Testis (tissue), 3 donors: ENCODE measurements around the gene GCHFR. TPM values are rescaled to one million over a fixed set of nuclear protein-coding genes. Genes with fewer than 3 reads are reported as not detected.

ENCODE experiments used
- DNase-seq: peaks from one replicate; pipeline ENCODE4 v3.0.0-alpha.2; 2019
- H3K27ac ChIP-seq, 2 donors: fragments of 200-600 bp; sonication (generic); one replicate each; pipeline ENCODE4 v1.5.1; 2019
- H3K27me3 ChIP-seq: fragments of 200-600 bp; sonication (generic); one replicate; pipeline ENCODE4 v1.5.1; 2019
- H3K36me3 ChIP-seq: fragments of 200-600 bp; sonication (generic); one replicate; pipeline ENCODE4 v1.5.1; 2017; ENCODE audit warnings: low read depth; ENCODE audit errors: missing control alignments
- H3K4me1 ChIP-seq: fragments of 200-600 bp; sonication (generic); one replicate; pipeline ENCODE4 v1.5.1; 2019
- H3K4me3 ChIP-seq, 2 donors: fragments of 200-600 bp; sonication (generic); one replicate each; pipeline ENCODE4 v1.5.1; 2017 to 2019
- H3K9me3 ChIP-seq: fragments of 200-600 bp; sonication (generic); one replicate; pipeline ENCODE4 v1.5.1; 2017
- POLR2A ChIP-seq: fragments of 450-650 bp; IDR thresholded peaks from one replicate; pipeline ENCODE4 v1.6.1; 2017; ENCODE audit warnings: antibody characterized with exemption, mild to moderate bottlenecking, moderate library complexity
- WGBS, 2 donors: methylation state at CpG; one replicate each; pipeline ENCODE4 v1.1.5; 2018; 5-methylcytosine and 5-hydroxymethylcytosine counted together
- intact Hi-C: fragments of 100-400 bp; cut with DNase I; formaldehyde crosslinking; loops from one replicate; pipeline ENCODE4 v1.15.1; 2023; ENCODE audit warnings: low total_unique reads
- polyA plus RNA-seq: library from polyadenylated mRNA; stranded (reverse); fragments of 350-450 nt; fragmentation: Illumina TruSeq; extraction: RNeasy Lipid Tissue Mini Kit (QIAGEN cat#74804); gene quantifications from one replicate; pipeline ENCODE4 v1.2.3, GENCODE V29; 2014; ENCODE audit warnings: low read depth, low replicate concordance; ENCODE audit not compliant: insufficient read depth
- total RNA-seq, 2 donors: library from RNA; depleted of rRNA; stranded (reverse); fragments of >200 nt; gene quantifications; one replicate each; pipeline ENCODE4 v1.2.3, GENCODE V29; 2016
- TF ChIP-seq, protein P1 (sequence below), 3 experiments: fragments of 450-650 bp in 2 of 3; fragments of 200-600 bp in 1 of 3; sonication (generic) in 1 of 3; IDR thresholded peaks; one replicate each; pipeline ENCODE4 v1.5.1; 2016 to 2019; ENCODE audit warnings: antibody characterized with exemption in 3 of 3, mild to moderate bottlenecking in 2 of 3, moderate library complexity in 1 of 3

Gene GCHFR
- total and polyA plus RNA-seq, 3 donors from 2014 or later, result 7.4 to 15.0 (median 8.5) TPM

DNA sequence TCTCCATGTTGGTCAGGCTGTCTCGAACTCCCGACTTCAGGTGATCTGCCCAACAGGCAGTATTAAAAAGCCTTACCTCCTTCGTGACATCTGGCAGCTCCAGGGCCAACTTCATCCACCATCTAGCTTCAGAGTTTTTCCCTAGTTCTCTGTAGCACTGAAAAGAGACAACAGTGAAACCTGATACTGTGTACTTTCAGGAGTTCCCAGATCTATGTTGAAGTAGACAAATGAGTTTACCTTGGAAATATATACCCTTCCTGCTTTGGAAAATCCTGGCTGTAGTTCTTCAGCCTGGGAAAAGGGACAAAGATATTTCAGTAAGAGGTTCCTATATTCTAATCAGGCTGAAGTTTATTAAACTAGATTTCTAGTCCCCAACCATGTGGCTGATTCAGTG lies 26.8 kb upstream of the GCHFR start:
- Histone ChIP-seq H3K36me3 (no peaks in the 10 kb centered on the region), H3K27me3 (no peaks in the 10 kb centered on the region), H3K9me3 (no peaks in the 10 kb centered on the region), H3K27ac (no peak overlapping the region), H3K4me3 (no peak overlapping the region), H3K4me1 (no peaks in the 10 kb centered on the region)
- intact Hi-C loops, result no loop called here
- DNase-seq, result no peak
- WGBS, 2 donors, result 93 to 96% methylated on average over 3 of the region's 3 CpGs
- no peak for TF ChIP-seq POLR2A
- TF ChIP-seq, protein P1, sequence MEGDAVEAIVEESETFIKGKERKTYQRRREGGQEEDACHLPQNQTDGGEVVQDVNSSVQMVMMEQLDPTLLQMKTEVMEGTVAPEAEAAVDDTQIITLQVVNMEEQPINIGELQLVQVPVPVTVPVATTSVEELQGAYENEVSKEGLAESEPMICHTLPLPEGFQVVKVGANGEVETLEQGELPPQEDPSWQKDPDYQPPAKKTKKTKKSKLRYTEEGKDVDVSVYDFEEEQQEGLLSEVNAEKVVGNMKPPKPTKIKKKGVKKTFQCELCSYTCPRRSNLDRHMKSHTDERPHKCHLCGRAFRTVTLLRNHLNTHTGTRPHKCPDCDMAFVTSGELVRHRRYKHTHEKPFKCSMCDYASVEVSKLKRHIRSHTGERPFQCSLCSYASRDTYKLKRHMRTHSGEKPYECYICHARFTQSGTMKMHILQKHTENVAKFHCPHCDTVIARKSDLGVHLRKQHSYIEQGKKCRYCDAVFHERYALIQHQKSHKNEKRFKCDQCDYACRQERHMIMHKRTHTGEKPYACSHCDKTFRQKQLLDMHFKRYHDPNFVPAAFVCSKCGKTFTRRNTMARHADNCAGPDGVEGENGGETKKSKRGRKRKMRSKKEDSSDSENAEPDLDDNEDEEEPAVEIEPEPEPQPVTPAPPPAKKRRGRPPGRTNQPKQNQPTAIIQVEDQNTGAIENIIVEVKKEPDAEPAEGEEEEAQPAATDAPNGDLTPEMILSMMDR (IDR thresholded peaks at IDR 0.05), result no peak

DNA sequence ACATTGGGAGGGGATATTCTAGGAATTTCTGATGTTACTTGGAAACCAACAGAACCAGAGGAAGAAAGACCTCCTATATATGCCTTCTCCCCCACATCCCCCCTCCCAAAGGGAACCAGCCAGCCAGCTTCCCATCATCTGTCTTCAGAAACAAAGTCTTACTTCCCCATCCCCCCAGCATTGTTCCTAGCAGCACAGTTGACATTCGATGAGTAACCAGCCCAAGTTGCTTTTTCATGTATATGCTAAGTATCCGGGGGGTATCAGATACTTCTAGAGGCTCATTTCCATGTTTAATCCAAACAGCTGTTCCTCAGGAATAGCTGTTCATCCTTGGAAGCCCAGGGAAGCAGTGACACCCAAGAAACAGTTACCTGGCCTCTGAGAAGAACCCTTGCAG lies 24.8 kb upstream of the GCHFR start:
- no peaks in the 10 kb centered on the region for H3K4me1 ChIP-seq
- no peaks in the 10 kb centered on the region for H3K27me3 ChIP-seq
- H3K36me3 ChIP-seq, result no peaks in the 10 kb centered on the region
- intact Hi-C loops, result no loop called here
- TF ChIP-seq, protein P1 (IDR thresholded peaks at IDR 0.05), result no peak
- TF ChIP-seq POLR2A, result no peak
- no peak for DNase-seq
- WGBS, 2 donors, result 45 to 73% methylated on average over 2 of the region's 2 CpGs
- H3K9me3 ChIP-seq, result no peaks in the 10 kb centered on the region
- no peak overlapping the region for H3K4me3 ChIP-seq
- no peak overlapping the region for H3K27ac ChIP-seq

DNA sequence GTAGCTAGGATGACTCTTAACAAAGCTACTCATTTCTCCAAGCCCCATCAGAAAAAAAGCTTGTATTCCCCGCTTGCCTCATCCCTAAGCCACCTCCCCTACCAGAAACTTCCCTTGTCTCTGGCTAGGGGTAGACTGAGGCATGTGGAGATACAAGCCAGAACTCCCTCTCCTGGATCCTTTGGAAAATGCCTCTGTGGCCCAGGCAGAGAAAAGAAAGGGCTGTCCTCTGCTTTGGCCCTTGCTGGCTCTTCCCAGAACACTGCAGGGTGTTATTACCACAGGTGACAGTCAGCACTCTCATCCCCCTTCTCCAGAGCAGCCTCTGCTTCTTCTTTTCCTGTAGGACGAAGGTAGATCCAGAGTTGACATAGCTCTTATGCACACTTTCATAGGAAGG lies 24.0 kb upstream of the GCHFR start:
- H3K4me3 ChIP-seq, result no peak overlapping the region
- WGBS, 2 donors, result 84 to 97% methylated on average over 2 of the region's 2 CpGs
- H3K36me3 ChIP-seq, result no peaks in the 10 kb centered on the region
- H3K27ac ChIP-seq, result no peak overlapping the region
- H3K4me1 ChIP-seq, result no peaks in the 10 kb centered on the region
- intact Hi-C loops, result no loop called here
- H3K27me3 ChIP-seq, result no peaks in the 10 kb centered on the region
- no peaks in the 10 kb centered on the region for H3K9me3 ChIP-seq
- TF ChIP-seq POLR2A, result no peak
- TF ChIP-seq, protein P1 (IDR thresholded peaks at IDR 0.05), result no peak
- no peak for DNase-seq

DNA sequence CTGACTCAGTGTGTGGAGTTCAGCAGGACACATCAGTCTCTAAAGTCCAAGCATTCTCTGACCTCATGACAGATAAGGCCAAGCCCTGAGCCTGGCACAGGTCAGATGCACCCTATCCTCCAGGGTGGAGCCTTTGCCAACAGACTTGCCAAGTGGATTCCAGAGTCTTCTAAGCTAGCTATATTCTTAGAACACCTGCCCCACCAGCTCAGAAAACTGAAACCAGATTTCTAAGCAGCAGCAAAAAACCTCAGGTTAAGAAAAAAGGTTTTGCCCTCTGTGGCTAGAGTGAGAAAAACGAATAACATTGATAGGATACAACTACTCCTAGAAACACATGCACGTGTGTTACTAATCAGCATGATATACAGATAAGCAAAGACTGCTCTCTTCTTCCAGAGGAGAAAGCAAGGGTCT lies 20.4 kb upstream of the GCHFR start:
- no peak overlapping the region for H3K27ac ChIP-seq
- H3K36me3 ChIP-seq, result no peaks in the 10 kb centered on the region
- H3K27me3 ChIP-seq, result no peaks in the 10 kb centered on the region
- 61 to 71% methylated on average over 2 of the region's 2 CpGs for WGBS, 2 donors
- no peak for TF ChIP-seq POLR2A
- TF ChIP-seq, protein P1 (IDR thresholded peaks at IDR 0.05), result no peak
- H3K9me3 ChIP-seq, result no peaks in the 10 kb centered on the region
- DNase-seq, result no peak
- H3K4me3 ChIP-seq, result no peak overlapping the region
- intact Hi-C loops, result no loop called here
- no peaks in the 10 kb centered on the region for H3K4me1 ChIP-seq

DNA sequence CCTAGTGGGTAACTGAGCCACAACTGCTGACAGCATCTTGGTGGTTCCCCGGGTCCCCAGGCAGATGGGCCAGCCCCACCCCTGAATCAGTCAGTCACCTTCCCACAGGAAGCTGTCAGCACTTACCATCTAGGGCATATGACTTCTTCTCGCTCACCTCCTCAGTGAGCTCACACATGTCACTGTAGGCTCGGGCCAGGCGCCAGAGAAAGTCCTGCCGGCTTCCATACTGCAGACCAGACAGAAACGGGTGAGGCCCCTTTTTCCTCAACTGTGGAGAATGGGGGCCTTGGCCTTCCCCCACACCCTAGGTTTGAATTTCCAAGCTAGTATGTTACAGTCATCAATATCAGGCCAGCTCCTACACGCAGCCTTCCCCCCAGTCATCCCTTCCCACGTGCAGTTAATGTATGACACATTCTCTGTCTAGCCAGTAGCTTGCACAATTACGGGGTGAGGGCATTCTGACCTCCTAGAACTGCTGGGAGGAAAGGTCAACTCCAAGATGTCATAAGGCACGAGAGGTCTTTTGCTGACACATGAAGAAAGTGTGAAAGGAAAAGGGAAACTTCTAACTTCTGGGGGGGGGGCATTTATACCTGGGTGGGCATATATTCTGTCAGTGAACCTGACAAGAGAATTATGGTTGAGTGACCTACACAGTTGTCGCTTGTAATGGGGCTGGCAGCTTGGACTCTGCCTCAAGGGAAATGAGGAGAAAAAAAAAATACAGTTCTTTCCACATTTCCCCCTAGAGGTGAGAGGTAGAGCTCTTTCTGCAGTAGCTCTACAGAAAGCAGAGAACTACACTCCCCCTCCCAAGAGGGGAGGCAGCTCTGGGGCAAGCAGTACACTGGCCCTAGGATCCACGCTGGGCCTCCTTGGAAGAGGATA lies 19.7 kb upstream of the GCHFR start:
- no peaks in the 10 kb centered on the region for H3K4me1 ChIP-seq
- H3K27ac ChIP-seq, result no peak overlapping the region
- no peak for DNase-seq
- no peaks in the 10 kb centered on the region for H3K9me3 ChIP-seq
- H3K36me3 ChIP-seq, result no peaks in the 10 kb centered on the region
- intact Hi-C loops, result no loop called here
- 79 to 85% methylated on average over 12 of the region's 12 CpGs for WGBS, 2 donors
- TF ChIP-seq, protein P1 (IDR thresholded peaks at IDR 0.05), result no peak
- no peak for TF ChIP-seq POLR2A
- no peak overlapping the region for H3K4me3 ChIP-seq
- no peaks in the 10 kb centered on the region for H3K27me3 ChIP-seq
